ENCODE data around the gene SEMA3A. TPM values are rescaled to one million over a fixed set of nuclear protein-coding genes. Genes with fewer than 3 reads are reported as not detected.
A peak's percentile ranks its signal among the peaks of the same experiment; 100 is the strongest.

SEMA3A gene
- total and polyA plus RNA-seq, 4 donors, result 0.13 to 0.56 (median 0.20) TPM

DNA sequence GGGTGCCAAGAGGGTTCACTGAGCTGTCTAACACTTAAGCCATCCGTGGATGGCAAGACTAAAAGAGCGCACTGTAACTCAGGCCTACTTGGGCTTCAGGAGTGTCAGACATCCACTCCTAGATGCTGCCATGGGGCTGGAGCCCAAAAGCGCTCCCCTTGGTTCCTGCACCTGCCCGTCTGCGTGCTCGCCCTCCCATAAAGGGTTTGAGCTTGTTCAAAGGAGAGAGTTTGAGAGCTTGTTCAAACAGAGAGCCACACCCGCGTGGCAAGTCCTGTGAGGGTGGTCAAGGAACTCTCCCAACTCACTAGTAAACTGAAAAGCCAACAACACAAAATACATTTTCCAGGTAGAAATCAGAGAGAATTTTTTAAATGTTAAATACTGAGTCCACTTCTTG is 256.7 kb downstream of the SEMA3A start (continued):
- TF ChIP-seq, protein P1, sequence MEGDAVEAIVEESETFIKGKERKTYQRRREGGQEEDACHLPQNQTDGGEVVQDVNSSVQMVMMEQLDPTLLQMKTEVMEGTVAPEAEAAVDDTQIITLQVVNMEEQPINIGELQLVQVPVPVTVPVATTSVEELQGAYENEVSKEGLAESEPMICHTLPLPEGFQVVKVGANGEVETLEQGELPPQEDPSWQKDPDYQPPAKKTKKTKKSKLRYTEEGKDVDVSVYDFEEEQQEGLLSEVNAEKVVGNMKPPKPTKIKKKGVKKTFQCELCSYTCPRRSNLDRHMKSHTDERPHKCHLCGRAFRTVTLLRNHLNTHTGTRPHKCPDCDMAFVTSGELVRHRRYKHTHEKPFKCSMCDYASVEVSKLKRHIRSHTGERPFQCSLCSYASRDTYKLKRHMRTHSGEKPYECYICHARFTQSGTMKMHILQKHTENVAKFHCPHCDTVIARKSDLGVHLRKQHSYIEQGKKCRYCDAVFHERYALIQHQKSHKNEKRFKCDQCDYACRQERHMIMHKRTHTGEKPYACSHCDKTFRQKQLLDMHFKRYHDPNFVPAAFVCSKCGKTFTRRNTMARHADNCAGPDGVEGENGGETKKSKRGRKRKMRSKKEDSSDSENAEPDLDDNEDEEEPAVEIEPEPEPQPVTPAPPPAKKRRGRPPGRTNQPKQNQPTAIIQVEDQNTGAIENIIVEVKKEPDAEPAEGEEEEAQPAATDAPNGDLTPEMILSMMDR (IDR thresholded peaks at IDR 0.05; ENCODE audit: low read depth, low read length, missing input control), result no peak
- TF ChIP-seq RAD21 (IDR thresholded peaks at IDR 0.05) (no peak), FOXA1 (IDR thresholded peaks at IDR 0.05) (no peak)

DNA sequence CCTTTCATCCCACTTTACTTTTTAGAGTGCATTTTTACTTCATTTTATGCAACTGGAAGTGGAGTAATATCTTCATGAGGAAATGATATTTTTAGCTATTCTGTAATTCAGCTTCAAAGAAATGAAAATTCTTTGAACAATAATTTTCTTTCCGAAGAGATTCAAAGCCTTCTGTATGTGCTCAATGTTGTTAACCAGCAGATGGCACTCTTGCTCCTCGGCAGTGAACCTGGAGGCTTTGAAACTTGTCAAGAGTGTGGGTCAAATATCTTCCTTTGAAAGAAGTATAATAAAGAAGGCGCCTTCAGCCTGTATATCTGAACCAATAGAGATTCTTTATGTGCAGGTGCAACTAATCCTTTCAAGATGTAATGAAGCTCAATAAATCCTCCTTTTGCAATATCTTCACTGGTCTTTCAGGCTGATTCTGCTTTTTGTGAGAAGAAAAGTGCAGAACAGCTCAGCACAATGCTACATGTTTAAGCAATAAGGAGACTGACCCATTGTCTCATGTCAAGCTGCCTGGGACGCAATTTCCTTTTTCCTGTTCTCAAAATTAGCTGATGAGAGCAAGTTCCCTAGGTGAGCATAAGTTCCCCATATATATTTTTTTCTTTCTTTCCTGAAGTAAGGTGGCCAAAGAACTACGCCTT is 258.4 kb downstream of the SEMA3A start:
- Histone ChIP-seq H3K9ac (ENCODE audit: low read depth in 1 of 2, low read length in 2 of 2) (no peak overlapping the region), H3K9me3 (ENCODE audit: control insufficient read depth in 4 of 4, low read length in 3 of 4) (no peaks in the 10 kb centered on the region), H3K27me3 (ENCODE audit: control insufficient read depth in 4 of 4, insufficient read depth in 4 of 4, low read length in 3 of 4) (peaks cover 0 to 3% (median 0%) of the 10 kb centered on the region in 4 donors), H3K4me3 (ENCODE audit: low read depth in 1 of 3, low read length in 3 of 3) (no peak overlapping the region), H3K4me1 (ENCODE audit: control insufficient read depth in 4 of 4, insufficient read depth in 4 of 4, low read length in 3 of 4) (no peaks in the 10 kb centered on the region), H3K27ac (ENCODE audit: low read depth in 1 of 2, low read length in 2 of 2) (no peak overlapping the region), H3K36me3 (ENCODE audit: control insufficient read depth in 4 of 4, insufficient read depth in 3 of 4, low read depth in 1 of 4, low read length in 3 of 4) (no peaks in the 10 kb centered on the region)
- 30% methylated on average over 5 of the region's 5 CpGs for WGBS
- TF ChIP-seq, protein P2, sequence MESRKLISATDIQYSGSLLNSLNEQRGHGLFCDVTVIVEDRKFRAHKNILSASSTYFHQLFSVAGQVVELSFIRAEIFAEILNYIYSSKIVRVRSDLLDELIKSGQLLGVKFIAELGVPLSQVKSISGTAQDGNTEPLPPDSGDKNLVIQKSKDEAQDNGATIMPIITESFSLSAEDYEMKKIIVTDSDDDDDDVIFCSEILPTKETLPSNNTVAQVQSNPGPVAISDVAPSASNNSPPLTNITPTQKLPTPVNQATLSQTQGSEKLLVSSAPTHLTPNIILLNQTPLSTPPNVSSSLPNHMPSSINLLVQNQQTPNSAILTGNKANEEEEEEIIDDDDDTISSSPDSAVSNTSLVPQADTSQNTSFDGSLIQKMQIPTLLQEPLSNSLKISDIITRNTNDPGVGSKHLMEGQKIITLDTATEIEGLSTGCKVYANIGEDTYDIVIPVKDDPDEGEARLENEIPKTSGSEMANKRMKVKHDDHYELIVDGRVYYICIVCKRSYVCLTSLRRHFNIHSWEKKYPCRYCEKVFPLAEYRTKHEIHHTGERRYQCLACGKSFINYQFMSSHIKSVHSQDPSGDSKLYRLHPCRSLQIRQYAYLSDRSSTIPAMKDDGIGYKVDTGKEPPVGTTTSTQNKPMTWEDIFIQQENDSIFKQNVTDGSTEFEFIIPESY (IDR thresholded peaks at IDR 0.05), result no peak
- TF ChIP-seq, protein P3, sequence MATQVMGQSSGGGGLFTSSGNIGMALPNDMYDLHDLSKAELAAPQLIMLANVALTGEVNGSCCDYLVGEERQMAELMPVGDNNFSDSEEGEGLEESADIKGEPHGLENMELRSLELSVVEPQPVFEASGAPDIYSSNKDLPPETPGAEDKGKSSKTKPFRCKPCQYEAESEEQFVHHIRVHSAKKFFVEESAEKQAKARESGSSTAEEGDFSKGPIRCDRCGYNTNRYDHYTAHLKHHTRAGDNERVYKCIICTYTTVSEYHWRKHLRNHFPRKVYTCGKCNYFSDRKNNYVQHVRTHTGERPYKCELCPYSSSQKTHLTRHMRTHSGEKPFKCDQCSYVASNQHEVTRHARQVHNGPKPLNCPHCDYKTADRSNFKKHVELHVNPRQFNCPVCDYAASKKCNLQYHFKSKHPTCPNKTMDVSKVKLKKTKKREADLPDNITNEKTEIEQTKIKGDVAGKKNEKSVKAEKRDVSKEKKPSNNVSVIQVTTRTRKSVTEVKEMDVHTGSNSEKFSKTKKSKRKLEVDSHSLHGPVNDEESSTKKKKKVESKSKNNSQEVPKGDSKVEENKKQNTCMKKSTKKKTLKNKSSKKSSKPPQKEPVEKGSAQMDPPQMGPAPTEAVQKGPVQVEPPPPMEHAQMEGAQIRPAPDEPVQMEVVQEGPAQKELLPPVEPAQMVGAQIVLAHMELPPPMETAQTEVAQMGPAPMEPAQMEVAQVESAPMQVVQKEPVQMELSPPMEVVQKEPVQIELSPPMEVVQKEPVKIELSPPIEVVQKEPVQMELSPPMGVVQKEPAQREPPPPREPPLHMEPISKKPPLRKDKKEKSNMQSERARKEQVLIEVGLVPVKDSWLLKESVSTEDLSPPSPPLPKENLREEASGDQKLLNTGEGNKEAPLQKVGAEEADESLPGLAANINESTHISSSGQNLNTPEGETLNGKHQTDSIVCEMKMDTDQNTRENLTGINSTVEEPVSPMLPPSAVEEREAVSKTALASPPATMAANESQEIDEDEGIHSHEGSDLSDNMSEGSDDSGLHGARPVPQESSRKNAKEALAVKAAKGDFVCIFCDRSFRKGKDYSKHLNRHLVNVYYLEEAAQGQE (IDR thresholded peaks at IDR 0.05), result no peak
- TF ChIP-seq TAF1 (conservative IDR thresholded peaks at IDR 0.05), result no peak
- TF ChIP-seq EGR1 (IDR thresholded peaks at IDR 0.05; ENCODE audit: low read depth in 2 of 2), result no peak
- TF ChIP-seq RAD21 (IDR thresholded peaks at IDR 0.05), result peak; percentile 85 to 89
- TF ChIP-seq NR2F2 (IDR thresholded peaks at IDR 0.05), result no peak
- no peak for TF ChIP-seq HNF4G (IDR thresholded peaks at IDR 0.05)
- no peak for TF ChIP-seq JUND (IDR thresholded peaks at IDR 0.05)
- TF ChIP-seq, protein P1 (IDR thresholded peaks at IDR 0.05; ENCODE audit: low read depth, low read length, missing input control), result peak; percentile 67
- DNase-seq (ENCODE audit: low spot score), result no peak

Measured in liver (tissue), 9 donors.